Activated CD4-positive, alpha-beta T cell treated with anti-CD3 and anti-CD28 coated beads for 36 hours (primary cell): ENCODE data around the gene AKAP5. TPM values are rescaled to one million over a fixed set of nuclear protein-coding genes. Genes with fewer than 3 reads are reported as not detected.

ENCODE experiments used
- ATAC-seq: fragments of 200-7000 bp; cut with Tn5 transposase; one replicate; pipeline ENCODE4 v1.10.0; 2021; ENCODE audit warnings: mild to moderate bottlenecking, moderate library complexity
- CTCF ChIA-PET: fragments of 350-600 bp; sonication (Branson Sonifier 250); formaldehyde crosslinking; loops from one replicate; lab custom pipeline; 2021; ENCODE audit warnings: antibody characterized with exemption; lab: Charles Lee
- POLR2A ChIA-PET: fragments of 350-600 bp; sonication (Branson Sonifier 250); formaldehyde crosslinking; loops from one replicate; lab custom pipeline; 2021; ENCODE audit warnings: antibody characterized with exemption, inconsistent platforms; lab: Charles Lee
- DNase-seq: peaks from one replicate; pipeline ENCODE4 v3.0.0-alpha.2; 2020
- H3K27ac Mint-ChIP-seq: one replicate; pipeline ENCODE4 v1.8.0; 2021; ENCODE audit warnings: mixed read lengths
- H3K27me3 Mint-ChIP-seq: one replicate; pipeline ENCODE4 v1.8.0; 2021; ENCODE audit warnings: mixed read lengths
- H3K36me3 Mint-ChIP-seq: one replicate; pipeline ENCODE4 v1.8.0; 2021; ENCODE audit warnings: low read depth, mixed read lengths
- H3K4me1 Mint-ChIP-seq: one replicate; pipeline ENCODE4 v1.8.0; 2021; ENCODE audit warnings: mixed read lengths
- H3K4me3 Mint-ChIP-seq: one replicate; pipeline ENCODE4 v1.8.0; 2021; ENCODE audit warnings: mild to moderate bottlenecking, moderate library complexity, mixed read lengths
- H3K9me3 Mint-ChIP-seq: one replicate; pipeline ENCODE4 v1.8.0; 2021; ENCODE audit warnings: low read depth, mixed read lengths
- intact Hi-C, 2 experiments: fragments of 100-400 bp; cut with DNase I in 1 of 2; cut with micrococcal nuclease in 1 of 2; formaldehyde crosslinking; loops; one replicate each; pipeline versions ENCODE4 v1.14.2 to v1.15.1; 2022 to 2024; cut with DNase I, micrococcal nuclease
- total RNA-seq, 2 experiments: library from RNA; stranded (reverse); gene quantifications; one replicate each; pipeline ENCODE4 v1.2.3, GENCODE V29; 2021

AKAP5 gene
- total RNA-seq, 2 experiments from 2014 or later: 0.39 to 0.43 TPM

GRCh38 chr14:64475585-64476273 lies 10.4 kb downstream of the AKAP5 start:
- intact Hi-C loops: loop anchor here in 1 of 2 experiments (5.0 kb wide), 1 partner anchor 43 kb away; no protein-coding TSS in a partner anchor
- POLR2A ChIA-PET: interaction anchor here (0.7 kb wide), 1 partner anchor 941 kb away, joined by 3 read pairs; no protein-coding TSS in a partner anchor

GRCh38 chr14:64476438-64476837 lies 11.1 kb downstream of the AKAP5 start:
- H3K27me3 Mint-ChIP-seq: no peaks in the 10 kb centered on the region
- peaks cover 9% of the 10 kb centered on the region for H3K36me3 Mint-ChIP-seq
- DNase-seq (no peak), ATAC-seq (peak; percentile 59)
- intact Hi-C loops: loop anchor here in 1 of 2 experiments (5.0 kb wide), 1 partner anchor 44 kb away; no protein-coding TSS in a partner anchor
- ChIA-PET CTCF (interaction anchor here (1.6 to 2.1 kb wide), 3 partner anchors 17 to 46 kb away, joined by 3 to 10 read pairs (median 3); no protein-coding TSS in a partner anchor), POLR2A (interaction anchor here (0.7 kb wide), 1 partner anchor 942 kb away, joined by 3 read pairs; no protein-coding TSS in a partner anchor)
- H3K27ac Mint-ChIP-seq: no peak overlapping the region
- H3K4me1 Mint-ChIP-seq: peaks cover 30% of the 10 kb centered on the region
- H3K4me3 Mint-ChIP-seq: no peak overlapping the region
- H3K9me3 Mint-ChIP-seq: no peaks in the 10 kb centered on the region

More at GRCh38 chr14:64475585-64476273, 10.4 kb downstream of the AKAP5 start:
- peaks cover 30% of the 10 kb centered on the region for H3K4me1 Mint-ChIP-seq
- no peak overlapping the region for H3K4me3 Mint-ChIP-seq
- DNase-seq (no peak), ATAC-seq (no peak)
- CTCF ChIA-PET: interaction anchor here (0.6 to 2.1 kb wide), 5 partner anchors 9 to 133 kb away, joined by 3 to 10 read pairs (median 3); no protein-coding TSS in a partner anchor
- H3K36me3 Mint-ChIP-seq: peaks cover 9% of the 10 kb centered on the region
- no peak overlapping the region for H3K27ac Mint-ChIP-seq
- H3K27me3 Mint-ChIP-seq: no peaks in the 10 kb centered on the region
- H3K9me3 Mint-ChIP-seq: no peaks in the 10 kb centered on the region

GRCh38 chr14:64478634-64479250 lies 13.4 kb downstream of the AKAP5 start:
- Mint-ChIP-seq H3K36me3 (peaks cover 11% of the 10 kb centered on the region), H3K27me3 (no peaks in the 10 kb centered on the region), H3K4me1 (peaks cover 37% of the 10 kb centered on the region), H3K9me3 (no peaks in the 10 kb centered on the region), H3K27ac (no peak overlapping the region), H3K4me3 (no peak overlapping the region)
- CTCF ChIA-PET: interaction anchor here (0.7 to 4.1 kb wide), 17 partner anchors 9 to 174 kb away, joined by 3 to 33 read pairs (median 5); partner anchors contain the start of genes AKAP5 and MTHFD1
- ATAC-seq: no peak
- POLR2A ChIA-PET: no interaction called here
- intact Hi-C loops: loop anchor here (1.0 to 5.0 kb wide), 4 partner anchors 46 to 134 kb away; no protein-coding TSS in a partner anchor
- no peak for DNase-seq

GRCh38 chr14:64488590-64489099 lies 23.3 kb downstream of the AKAP5 start:
- no peak overlapping the region for H3K4me3 Mint-ChIP-seq
- H3K27me3 Mint-ChIP-seq: no peaks in the 10 kb centered on the region
- peaks cover 31% of the 10 kb centered on the region for H3K4me1 Mint-ChIP-seq
- no peak overlapping the region for H3K27ac Mint-ChIP-seq
- DNase-seq: no peak
- H3K9me3 Mint-ChIP-seq: no peaks in the 10 kb centered on the region
- H3K36me3 Mint-ChIP-seq: peaks cover 56% of the 10 kb centered on the region
- POLR2A ChIA-PET: no interaction called here
- ATAC-seq: no peak
- intact Hi-C loops: no loop called here
- CTCF ChIA-PET: interaction anchor here (0.7 to 3.6 kb wide), 5 partner anchors 10 to 361 kb away, joined by 3 to 12 read pairs (median 4); no protein-coding TSS in a partner anchor

- H3K9me3 Mint-ChIP-seq: no peaks in the 10 kb centered on the region
- no peaks in the 10 kb centered on the region for H3K27me3 Mint-ChIP-seq
- H3K4me1 Mint-ChIP-seq: peaks cover 46% of the 10 kb centered on the region
- no peak overlapping the region for H3K4me3 Mint-ChIP-seq
- intact Hi-C loops: no loop called here
- POLR2A ChIA-PET: no interaction called here
- DNase-seq (no peak), ATAC-seq (no peak)
- CTCF ChIA-PET: interaction anchor here (1.4 kb wide), 1 partner anchor 61 kb away, joined by 5 read pairs; no protein-coding TSS in a partner anchor
- peaks cover 54% of the 10 kb centered on the region for H3K36me3 Mint-ChIP-seq
- H3K27ac Mint-ChIP-seq: no peak overlapping the region
These were observed 26.3 kb downstream of the AKAP5 start for GRCh38 chr14:64491637-64492036.

- ATAC-seq: no peak
- intact Hi-C loops: no loop called here
- ChIA-PET POLR2A (no interaction called here), CTCF (interaction anchor here (0.7 to 1.4 kb wide), 5 partner anchors 9 to 125 kb away, joined by 3 to 9 read pairs (median 3); no protein-coding TSS in a partner anchor)
- Mint-ChIP-seq H3K36me3 (peaks cover 43% of the 10 kb centered on the region), H3K4me1 (peaks cover 57% of the 10 kb centered on the region), H3K9me3 (no peaks in the 10 kb centered on the region), H3K27ac (peak overlapping the region; percentile 29), H3K4me3 (no peak overlapping the region), H3K27me3 (no peaks in the 10 kb centered on the region)
- no peak for DNase-seq
These were observed 28.2 kb downstream of the AKAP5 start for GRCh38 chr14:64493455-64493854.

- Mint-ChIP-seq H3K4me3 (no peak overlapping the region), H3K36me3 (peaks cover 51% of the 10 kb centered on the region), H3K4me1 (peaks cover 72% of the 10 kb centered on the region), H3K27ac (peak overlapping the region; percentile 10), H3K27me3 (no peaks in the 10 kb centered on the region), H3K9me3 (no peaks in the 10 kb centered on the region)
- ChIA-PET POLR2A (no interaction called here), CTCF (interaction anchor here (0.6 to 1.9 kb wide), 6 partner anchors 13 to 498 kb away, joined by 3 to 7 read pairs (median 4); no protein-coding TSS in a partner anchor)
- no peak for ATAC-seq
- intact Hi-C loops: no loop called here
- DNase-seq: no peak
These were observed 30.0 kb downstream of the AKAP5 start for GRCh38 chr14:64495252-64495651.

GRCh38 chr14:64496764-64497163 lies 31.5 kb downstream of the AKAP5 start:
- ChIA-PET POLR2A (interaction anchor here (0.9 to 1.0 kb wide), 2 partner anchors 14 to 18 kb away, joined by 3 to 5 read pairs; no protein-coding TSS in a partner anchor), CTCF (interaction anchor here (0.8 to 2.1 kb wide), 9 partner anchors 9 to 158 kb away, joined by 3 to 9 read pairs (median 4); no protein-coding TSS in a partner anchor)
- H3K4me3 Mint-ChIP-seq: no peak overlapping the region
- ATAC-seq (no peak), DNase-seq (no peak)
- H3K27me3 Mint-ChIP-seq: no peaks in the 10 kb centered on the region
- H3K27ac Mint-ChIP-seq: peak overlapping the region; percentile 65
- intact Hi-C loops: no loop called here
- H3K36me3 Mint-ChIP-seq: peaks cover 43% of the 10 kb centered on the region
- no peaks in the 10 kb centered on the region for H3K9me3 Mint-ChIP-seq
- peaks cover 67% of the 10 kb centered on the region for H3K4me1 Mint-ChIP-seq

- H3K4me1 Mint-ChIP-seq: peaks cover 44% of the 10 kb centered on the region
- ATAC-seq (no peak), DNase-seq (no peak)
- peak overlapping the region; percentile 99 for H3K27ac Mint-ChIP-seq
- intact Hi-C loops: loop anchor here (5.0 to 10.0 kb wide), 6 partner anchors 33 to 1025 kb away; partner anchors contain the start of genes AKAP5 (in 1 of the 2), PPP2R5E (in 1 of the 2), SGPP1 (in 1 of the 2) and SYNE2 (in 1 of the 2)
- peak overlapping the region; percentile 98 for H3K4me3 Mint-ChIP-seq
- no peaks in the 10 kb centered on the region for H3K9me3 Mint-ChIP-seq
- H3K27me3 Mint-ChIP-seq: no peaks in the 10 kb centered on the region
- CTCF ChIA-PET: interaction anchor here (0.6 to 1.4 kb wide), 2 partner anchors 10 to 732 kb away, joined by 5 to 6 read pairs; no protein-coding TSS in a partner anchor
- POLR2A ChIA-PET: interaction anchor here (0.6 kb wide), 1 partner anchor 17 kb away, joined by 4 read pairs; no protein-coding TSS in a partner anchor
- peaks cover 43% of the 10 kb centered on the region for H3K36me3 Mint-ChIP-seq
These were observed 34.8 kb downstream of the AKAP5 start for GRCh38 chr14:64500088-64500487.

GRCh38 chr14:64501411-64502171 lies 36.3 kb downstream of the AKAP5 start:
- intact Hi-C loops: loop anchor here (2.0 to 10.0 kb wide), 8 partner anchors 34 to 1027 kb away; partner anchors contain the start of genes AKAP5 (in 2 of the 2), PPP2R5E (in 1 of the 2), SGPP1 (in 1 of the 2) and SYNE2 (in 1 of the 2)
- H3K36me3 Mint-ChIP-seq: peaks cover 52% of the 10 kb centered on the region
- no peaks in the 10 kb centered on the region for H3K9me3 Mint-ChIP-seq
- ATAC-seq (no peak), DNase-seq (no peak)
- peak overlapping the region; percentile 98 for H3K4me3 Mint-ChIP-seq
- peak overlapping the region; percentile 99 for H3K27ac Mint-ChIP-seq
- POLR2A ChIA-PET: interaction anchor here (1.0 kb wide), 1 partner anchor 10 kb away, joined by 3 read pairs; no protein-coding TSS in a partner anchor
- no peaks in the 10 kb centered on the region for H3K27me3 Mint-ChIP-seq
- CTCF ChIA-PET: interaction anchor here (0.7 to 2.6 kb wide), 6 partner anchors 9 to 72 kb away, joined by 3 to 14 read pairs (median 6); partner anchors contain the start of gene HSPA2
- peaks cover 44% of the 10 kb centered on the region for H3K4me1 Mint-ChIP-seq
